HG03196 (cell line): ENCODE data around the gene MATR3.
"Not testable (repeated sequence)": the region's sequence is repeated elsewhere in the genome, so short reads cannot be mapped to it uniquely, and the experiment has no call there.

Experiments
- ATAC-seq: cut with Tn5 transposase; IDR thresholded peaks from one replicate; pipeline ENCODE4 v1.9.1; 2021; ENCODE audit not compliant: unreplicated experiment

The MATR3 gene

DNA sequence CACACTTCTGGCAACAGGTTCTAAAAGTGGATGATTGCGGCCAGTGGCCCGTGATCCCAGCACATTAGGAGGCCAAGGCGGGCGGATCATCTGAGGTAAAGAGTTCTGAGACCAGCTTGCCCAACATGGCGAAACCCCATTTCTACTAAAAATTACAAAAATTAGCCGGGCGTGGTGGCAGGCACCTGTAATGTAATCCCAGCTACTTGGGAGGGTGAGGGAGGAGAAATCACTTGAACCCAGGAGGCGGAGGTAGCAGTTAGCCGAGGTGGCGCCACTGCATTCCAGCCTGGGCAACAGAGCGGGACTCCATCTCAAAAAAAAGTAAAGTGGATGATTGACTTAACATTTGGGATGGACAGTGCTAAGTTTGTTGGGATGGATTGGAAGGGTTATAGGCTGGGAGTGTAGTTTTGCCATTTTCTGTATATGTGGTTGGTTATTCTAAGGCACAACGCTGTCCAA, 3.4 kb downstream of the MATR3 start:
- no peak for ATAC-seq

DNA sequence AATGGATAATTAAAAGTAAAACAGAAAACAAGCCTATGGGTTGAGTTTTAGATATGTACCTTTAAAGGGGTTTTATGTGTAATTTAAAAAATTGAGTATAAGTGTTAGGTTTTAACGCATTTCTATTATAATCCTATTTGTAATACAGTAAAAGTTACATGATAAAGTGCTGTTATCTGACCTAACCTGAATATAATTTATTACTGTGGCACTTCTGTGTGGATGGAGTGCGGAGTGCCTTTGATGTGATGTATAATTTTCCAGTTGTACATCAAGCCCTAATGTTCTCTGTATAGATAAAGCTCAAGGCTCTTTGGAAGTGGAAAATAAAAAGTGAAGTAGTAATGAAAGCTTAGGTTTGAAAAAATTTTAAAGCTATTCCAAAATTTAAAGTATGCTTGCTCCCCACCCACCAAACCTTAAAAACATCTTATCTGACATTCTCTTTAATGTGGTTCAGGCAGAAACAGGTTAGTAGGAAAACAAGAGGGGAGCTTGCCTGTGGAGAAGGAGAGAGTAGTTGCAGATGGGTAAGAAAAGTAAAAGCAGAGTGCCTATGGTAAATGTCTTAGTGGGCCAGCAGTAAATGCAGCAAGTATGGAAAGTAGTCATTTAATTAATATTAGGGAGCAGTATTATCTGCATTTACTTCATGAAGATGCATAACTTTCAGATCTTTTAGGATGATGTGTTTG, 4.0 kb downstream of the MATR3 start:
- no peak for ATAC-seq

DNA sequence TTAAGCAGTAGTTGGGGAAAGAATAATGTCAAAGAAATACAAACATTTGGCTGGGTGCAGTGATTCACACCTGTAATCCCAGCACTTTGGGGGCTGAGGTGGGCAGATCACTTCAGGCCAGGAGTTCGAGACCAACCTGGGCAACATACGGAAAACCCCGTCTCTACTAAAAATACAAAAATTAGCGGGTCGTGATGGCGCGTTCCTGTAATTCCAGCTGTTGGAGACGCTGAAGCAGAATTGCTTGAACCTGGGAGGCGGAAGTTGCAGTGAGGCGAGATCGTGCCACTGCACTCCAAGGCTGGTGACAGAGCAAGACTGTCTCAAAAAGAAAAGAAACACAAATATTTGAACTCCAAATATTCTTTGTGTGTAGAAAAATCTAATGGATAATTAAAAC, 4.7 kb downstream of the MATR3 start:
- no peak for ATAC-seq

DNA sequence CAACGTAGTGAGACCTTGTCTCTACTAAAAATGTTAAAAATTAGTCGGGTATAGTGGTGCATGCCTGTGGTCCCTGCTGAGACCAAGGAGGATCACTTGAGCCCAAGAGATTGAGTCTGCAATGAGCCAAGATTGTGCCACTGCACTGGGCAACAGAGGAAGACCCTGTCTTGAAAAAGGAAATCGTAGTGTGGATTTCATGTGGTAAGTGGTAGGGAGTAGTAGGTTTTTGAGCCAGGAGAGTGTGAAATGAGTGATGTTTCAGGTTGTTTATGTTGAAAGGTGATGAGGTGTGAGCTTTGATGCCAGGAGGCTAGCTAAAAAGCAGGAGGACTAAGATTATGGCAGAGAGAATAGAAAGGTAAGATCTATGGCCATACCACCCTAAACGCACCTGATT, 5.9 kb downstream of the MATR3 start:
- no peak for ATAC-seq

DNA sequence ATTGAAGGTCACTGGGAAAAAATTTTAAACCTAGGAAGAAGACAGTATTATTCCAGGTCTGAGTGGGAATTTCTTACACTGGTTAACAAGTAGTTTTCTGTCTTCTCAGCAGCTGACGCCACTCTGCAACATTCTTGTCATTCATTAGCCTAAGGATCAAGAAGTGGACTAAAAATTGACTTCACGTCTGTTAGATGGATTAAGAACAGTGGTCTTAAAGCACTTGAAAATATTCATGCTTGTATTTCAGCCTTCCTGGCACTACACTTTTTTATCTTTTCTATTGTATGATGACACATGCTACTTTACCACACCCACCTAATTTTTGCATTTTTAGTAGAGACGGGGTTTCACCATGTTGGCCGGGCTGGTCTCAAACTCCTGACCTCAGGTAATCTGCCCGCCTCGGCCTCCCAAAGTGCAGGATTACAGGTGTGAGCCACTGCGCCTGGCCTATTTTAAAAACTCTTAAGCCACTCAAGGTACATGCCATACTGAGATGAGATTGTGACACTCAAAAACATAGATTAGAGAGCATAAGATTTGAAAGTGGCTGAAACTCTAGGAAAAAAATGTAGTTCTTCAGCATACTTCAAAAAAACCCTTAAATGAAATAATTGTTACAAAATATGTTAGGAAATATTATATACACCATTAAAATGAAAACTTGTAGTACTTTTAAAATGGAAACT, 8.4 kb downstream of the MATR3 start:
- no peak for ATAC-seq

DNA sequence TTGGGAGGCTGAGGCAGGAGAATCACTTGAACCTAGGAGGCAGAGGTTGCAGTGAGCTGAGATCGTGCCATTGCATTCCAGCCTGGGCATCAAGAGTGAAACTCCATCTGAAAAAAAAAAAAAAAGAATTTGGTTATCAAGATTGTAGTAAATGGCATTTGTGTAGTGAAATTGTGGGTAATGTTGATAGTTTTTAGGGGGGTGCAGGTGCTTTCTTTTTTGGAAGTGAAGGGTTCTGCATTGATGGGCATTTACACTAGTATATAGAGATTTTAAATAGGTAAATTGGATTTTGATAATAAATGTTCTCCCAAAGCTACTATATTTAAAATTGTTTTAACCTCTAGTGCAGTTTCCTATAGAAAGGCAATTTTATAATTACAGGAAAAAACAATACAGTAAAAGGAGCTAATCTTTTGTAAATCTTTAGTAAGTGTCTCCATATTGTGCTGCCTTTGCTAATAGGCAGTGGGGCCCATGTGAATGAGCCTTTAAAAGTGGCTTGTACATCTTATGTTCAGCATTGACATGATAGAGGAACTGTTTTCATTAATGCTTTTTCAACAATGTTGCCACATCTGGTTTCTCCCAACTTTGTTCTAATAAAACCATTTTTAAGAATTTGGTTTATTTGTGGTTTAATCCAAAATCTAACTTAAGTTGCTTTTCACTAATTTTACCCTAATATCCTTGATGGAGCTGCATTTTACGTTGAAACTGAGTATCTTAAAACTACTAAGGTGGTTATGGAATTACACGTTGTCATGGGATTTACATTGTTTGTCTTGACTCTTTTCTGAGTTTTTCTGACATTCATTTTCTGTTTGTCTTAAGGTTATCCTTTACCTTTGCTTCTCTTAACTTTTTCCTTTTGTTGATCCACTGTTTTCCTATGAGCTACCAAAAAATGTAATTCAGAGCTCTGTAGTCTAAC, 11.1 kb downstream of the MATR3 start:
- ATAC-seq: no peak

DNA sequence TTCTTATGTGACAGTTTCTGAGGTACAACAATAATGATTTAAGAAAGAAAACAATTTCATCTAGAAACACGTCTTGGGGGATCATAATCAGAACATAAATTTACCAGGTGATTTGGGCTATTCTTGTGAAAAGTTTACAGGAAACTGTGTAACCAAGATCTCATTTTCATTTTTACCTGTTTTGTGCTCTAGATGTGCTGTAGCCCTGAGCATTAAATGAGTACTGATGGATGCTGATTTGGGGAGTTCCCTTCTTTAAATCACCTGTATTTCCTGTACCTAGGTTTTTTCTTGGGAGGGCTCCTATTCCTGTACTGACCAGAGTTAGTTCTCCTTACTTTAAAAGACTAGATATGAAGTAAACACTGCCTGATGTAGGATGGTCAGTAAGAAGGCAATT, 12.7 kb downstream of the MATR3 start:
- no peak for ATAC-seq

DNA sequence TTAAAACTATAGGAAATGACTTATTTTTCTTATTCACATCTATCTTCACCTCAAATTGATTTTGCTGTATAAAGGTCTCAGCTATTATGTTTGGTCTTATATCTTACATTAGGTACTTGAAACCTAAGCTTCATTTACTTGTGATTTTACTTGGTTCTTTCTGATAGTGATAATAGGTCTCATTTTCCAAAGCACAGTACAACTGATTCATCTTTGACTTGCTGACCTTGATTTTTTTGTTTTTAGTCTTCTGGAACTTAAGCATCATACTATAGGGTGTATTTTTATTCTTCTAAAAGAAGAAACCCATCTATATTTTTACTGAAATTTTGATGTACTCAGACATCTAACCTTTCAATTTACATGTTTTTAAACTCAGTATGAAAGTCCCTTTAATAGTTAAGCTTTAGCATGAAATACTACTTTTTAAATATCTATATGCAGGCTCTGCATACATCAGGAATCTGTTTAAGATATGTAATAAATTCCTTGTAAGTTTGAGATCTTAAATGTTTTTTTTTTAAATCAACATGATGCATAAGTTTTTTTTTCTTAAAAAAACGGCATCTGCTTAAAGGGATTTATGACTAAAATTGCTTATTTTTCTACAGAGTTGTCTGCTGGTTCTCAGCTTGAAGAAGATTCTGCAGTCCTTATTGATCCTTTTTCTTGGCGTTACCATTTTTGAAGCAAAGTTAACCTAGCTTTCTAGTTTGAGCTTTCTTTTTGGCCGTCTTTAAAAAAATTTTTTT, 13.3 kb downstream of the MATR3 start:
- ATAC-seq: no peak

DNA sequence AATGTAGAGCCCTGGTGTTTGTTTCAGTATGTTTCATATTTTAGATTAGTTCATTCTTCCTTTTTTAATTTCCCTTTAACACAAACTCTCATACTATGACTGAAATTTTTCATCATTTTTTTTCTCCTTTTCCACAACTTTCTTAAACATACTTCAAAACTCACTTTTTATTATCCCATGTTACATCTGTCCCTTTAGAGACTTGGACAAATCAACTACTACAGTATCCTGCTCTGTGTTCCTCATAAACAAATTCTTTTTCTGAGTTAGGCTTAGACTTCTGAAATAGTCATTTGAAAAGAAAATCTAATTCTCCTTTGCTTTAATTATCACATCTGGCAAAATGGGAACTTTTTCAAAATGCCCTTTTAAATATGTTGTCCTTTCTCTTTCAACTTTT, 15.3 kb downstream of the MATR3 start:
- ATAC-seq: no peak

DNA sequence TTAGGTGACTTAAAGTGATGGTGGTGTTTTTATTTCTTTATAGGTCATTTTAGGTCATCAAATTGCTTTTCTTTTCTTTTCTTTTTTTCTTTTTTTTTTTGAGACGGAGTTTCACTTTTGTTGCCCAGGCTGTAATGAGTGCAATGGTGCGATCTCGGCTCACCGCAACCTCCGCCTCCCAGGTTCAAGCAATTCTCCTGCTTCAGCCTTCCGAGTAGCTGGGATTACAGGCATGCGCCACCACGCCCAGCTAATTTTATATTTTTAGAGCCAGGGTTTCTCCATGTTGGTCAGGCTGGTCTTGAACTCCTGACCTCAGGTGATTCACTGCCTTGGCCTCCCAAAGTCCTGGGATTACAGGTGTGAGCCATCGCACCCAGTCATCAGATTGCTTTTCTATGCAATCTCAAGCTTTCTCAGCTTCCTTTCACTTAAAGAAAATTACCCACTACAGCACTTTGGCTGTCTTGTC, 17.2 kb downstream of the MATR3 start:
- ATAC-seq: not testable (repeated sequence)

DNA sequence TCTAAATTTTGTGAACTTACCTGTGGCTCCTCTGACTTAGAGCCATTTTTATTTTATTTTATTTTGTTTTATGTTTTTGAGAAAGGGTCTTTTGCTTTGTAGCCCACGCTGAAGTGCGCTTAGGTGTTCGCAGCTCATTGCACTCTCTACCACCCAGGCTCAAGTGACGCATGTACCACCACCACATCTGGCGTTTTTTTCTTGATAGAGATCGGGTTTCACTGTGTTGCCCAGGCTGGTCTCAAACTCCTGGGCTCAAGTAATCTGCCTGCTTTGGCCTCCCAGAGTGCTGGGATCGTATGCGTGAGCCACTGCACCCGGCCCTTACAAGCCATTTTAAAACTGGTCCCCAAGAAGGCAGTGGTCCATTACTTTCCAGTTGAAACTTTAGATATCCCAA, 18.5 kb downstream of the MATR3 start:
- ATAC-seq: no peak

DNA sequence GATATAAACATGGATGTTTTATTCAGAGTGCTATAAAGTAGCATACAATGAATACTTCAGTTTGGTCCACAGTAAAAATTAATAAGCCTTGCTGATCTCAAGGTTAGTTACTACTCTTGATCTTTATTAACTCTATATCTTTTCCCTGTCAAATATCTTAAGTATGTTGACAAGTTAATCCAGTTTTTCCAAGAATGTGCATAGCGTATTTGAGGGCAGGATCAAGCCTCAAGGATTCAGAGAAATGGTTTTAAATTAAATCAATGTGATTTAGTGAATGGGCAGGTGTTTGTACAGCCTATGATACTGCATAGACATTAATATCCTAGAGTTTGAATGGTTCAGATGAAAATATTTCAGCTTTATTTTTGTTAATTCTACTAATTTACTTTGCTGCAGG, 20.7 kb downstream of the MATR3 start:
- ATAC-seq: no peak

DNA sequence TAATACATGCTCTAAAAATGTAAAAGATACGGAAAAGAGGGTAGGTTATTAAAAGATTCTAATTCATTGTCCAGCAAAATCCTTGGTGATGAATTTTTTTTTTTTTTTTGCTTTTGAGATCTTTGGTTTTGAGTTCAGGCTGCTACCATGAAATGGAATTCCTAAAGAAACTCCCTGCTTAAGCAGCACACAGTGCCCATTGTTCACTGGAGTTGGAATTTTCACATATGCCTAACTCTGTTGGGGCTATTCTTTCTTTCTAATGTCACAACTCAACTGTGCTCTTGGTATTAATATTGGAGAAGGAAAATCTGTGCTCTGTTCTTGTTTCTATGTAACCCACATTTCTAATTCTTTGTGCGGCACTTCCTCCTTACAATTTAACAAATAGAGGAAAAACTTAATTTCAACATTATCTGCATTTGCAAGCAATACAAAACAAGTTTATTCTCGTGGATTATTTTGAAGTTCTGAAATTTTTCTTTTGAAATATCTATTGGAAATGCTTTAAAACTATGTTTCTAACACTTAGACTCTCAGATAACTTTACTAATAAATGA, 21.6 kb downstream of the MATR3 start:
- no peak for ATAC-seq

DNA sequence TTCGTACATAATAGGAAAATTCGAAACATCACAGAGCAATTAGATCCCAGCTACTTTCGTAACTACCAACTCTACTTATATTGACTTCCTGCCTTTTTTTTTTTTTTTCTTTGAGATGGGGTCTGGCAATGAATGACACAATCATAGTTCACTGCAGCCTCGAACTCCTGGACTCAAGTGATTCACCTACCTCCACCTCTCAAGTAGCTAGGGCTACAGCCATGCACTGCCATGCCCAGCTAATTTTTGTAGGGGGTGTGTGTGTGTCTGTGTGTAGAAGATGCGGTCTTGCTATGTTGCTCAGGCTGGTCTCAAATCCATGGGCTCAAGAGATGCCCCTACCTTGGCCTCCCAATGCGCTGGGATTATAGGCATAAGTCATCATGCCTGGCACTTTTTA, 42.3 kb downstream of the MATR3 start:
- no peak for ATAC-seq

DNA sequence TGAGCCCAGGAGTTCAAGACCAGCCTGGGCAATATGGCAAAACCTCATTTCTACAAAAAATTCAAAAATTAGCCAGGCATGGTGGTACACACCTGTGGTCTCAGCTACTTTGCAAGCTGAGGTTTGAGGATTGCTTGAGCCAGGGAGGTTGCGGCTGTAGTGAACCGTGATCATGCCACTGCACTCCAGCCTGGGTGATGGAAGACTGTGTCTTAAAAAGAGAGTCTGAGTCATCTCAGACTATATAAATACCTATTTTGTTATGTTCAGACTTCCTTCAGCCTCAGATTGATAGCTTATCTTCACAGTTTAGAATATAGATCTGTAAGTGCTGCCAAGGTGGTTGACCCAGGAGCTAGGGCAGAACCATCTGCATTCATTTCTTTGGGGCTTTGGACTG, 46.5 kb downstream of the MATR3 start:
- ATAC-seq: no peak

DNA sequence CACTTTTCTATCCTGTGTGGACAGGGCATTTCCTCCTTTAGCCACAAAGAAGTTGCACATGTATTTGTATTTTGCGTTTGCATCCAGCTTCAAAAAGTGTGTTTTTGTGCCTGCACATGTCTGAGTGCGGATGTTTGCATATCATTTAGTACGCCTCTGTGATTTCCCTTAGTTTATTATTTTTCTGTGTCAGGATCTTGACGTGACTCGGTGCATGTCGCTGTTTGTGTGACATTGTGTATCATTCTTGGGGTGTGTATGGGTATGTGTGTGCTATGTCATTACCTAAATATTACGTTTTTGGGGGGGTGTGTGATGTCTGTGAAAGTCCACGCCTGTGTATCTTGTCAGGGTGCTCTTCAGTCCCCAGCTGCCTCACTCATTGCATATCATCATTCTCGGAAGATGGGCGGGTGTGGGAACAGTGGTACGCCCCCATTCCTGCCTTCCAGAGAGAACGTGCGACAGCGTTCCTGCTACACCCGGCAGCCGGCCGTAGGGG, 47.7 kb downstream of the MATR3 start:
- ATAC-seq: no peak

DNA sequence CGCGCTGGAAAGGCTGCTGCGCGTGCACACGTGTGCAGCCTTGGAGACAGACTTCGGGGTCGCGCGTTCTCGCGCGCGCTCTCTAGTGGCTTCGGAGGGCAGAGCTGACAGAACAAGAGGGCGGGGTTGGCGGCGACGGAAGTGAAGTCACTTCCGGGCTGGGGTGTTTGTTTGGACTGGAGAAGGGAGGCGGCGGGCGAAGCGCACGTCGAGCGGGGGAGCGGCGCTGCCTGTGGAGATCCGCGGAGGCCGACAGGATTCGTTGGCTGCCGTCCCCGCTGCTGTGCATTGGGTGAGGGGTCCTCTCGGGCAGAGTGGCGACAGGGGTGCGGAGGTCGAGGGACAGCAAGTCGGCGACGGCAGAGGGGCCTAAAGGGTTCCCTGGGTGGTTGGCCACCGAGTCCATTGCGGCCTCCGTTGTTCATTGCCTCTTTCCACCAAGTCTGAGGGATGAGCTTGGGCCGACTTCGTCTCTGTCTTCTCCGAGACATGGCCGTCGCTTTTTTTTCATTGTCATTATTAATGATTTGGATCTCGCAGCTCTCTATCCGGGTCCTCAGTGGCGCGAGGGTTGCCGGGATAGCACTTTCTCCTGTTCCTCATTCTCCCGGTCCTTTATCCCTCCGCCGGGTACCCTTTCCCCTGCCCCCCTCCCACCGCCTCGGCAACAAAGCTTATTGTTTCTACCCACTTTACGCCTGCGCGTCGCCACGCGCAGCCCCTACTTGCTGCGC, 48.3 kb downstream of the MATR3 start, which contains the start of gene PAIP2:
TSS of gene PAIP2 (plus strand) at position 166 of the 734 bp plus-strand sequence. CDS start 21,931 bp downstream, outside the sequence.
- ATAC-seq: peak; percentile 91

DNA sequence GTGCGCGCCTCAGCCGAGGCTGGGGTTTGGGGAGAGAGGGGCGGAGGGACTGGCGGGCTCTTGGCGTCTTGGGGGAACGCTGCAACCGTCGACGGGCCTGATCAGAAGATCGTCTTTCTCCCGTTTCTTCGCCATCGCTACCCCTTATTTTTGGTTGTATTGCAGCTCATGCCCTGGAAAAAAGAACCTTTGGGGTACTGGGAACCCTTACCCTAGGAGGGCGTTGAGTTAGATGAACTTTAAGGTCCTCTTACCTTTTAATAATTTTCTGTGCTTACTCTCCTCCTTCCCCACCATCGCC, 48.8 kb downstream of the MATR3 start:
- ATAC-seq: no peak

DNA sequence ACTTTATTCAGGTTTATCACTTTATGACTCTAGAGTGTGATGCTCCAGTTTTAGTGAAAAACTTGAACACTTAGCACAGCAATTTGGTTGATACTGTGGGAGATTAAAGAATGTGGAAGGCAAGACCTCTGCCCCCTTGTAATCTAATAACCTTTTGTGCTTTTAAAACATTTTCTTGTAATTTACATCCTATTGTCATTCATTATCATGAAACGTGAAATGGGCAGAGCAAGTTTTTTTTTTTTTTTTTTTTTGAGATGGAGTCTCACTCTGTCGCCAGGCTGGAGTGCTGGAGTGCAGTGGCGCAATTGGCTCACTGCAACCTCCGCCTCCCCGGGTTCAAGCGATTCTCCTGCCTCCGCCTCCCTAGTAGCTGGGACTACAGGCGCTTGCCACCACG, 49.9 kb downstream of the MATR3 start:
- ATAC-seq: no peak

DNA sequence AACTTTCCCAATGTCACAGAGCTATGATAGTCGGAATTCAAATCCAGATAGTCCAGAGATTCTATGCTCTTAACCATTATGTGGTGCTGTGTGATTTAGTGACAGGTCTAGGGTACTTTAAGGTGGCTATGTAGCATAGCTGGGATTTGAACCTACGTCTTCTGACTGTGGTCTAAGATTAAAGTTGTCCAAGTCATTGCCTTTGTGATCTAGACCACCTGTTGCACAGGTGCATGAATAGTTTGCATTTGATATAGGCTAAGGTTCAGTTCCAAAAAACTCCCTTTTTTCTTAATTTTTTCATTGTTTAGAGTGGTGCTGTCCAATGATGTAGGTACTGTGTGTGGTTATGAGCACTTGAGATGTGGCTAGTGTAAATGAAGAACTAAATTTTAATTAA, 50.6 kb downstream of the MATR3 start:
- no peak for ATAC-seq
